Measurements from ENCODE around the gene UBE2E2. TPM values are rescaled to one million over a fixed set of nuclear protein-coding genes. Genes with fewer than 3 reads are reported as not detected.
"Not testable (repeated sequence)": the region's sequence is repeated elsewhere in the genome, so short reads cannot be mapped to it uniquely, and the experiment has no call there.

Gene UBE2E2
- total RNA-seq, 4 donors from 2014 or later, result 7.9 to 44.7 (median 26.6) TPM

DNA sequence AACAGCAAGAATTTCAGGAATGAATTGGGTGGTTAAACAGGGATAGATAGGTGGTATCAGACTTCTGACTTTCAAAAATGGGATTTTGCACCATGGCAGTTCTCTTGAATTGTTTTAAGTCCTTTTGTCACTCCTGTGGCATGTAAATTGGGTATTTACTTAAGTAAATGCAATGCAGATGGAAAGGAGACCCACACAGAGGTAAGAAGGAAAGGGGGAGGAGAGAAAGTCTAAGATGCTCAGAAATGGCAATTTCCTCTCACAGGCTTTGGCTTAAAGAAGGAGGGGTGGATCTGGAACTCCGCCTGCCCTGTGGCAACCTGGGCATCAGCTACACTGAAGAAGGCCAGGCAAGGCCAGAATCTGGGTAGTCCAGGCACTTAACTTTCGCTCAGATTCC lies 405.5 kb downstream of the UBE2E2 start:
- no peak for TF ChIP-seq POLR2A (IDR thresholded peaks at IDR 0.05)
- TF ChIP-seq, protein P1, sequence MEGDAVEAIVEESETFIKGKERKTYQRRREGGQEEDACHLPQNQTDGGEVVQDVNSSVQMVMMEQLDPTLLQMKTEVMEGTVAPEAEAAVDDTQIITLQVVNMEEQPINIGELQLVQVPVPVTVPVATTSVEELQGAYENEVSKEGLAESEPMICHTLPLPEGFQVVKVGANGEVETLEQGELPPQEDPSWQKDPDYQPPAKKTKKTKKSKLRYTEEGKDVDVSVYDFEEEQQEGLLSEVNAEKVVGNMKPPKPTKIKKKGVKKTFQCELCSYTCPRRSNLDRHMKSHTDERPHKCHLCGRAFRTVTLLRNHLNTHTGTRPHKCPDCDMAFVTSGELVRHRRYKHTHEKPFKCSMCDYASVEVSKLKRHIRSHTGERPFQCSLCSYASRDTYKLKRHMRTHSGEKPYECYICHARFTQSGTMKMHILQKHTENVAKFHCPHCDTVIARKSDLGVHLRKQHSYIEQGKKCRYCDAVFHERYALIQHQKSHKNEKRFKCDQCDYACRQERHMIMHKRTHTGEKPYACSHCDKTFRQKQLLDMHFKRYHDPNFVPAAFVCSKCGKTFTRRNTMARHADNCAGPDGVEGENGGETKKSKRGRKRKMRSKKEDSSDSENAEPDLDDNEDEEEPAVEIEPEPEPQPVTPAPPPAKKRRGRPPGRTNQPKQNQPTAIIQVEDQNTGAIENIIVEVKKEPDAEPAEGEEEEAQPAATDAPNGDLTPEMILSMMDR (IDR thresholded peaks at IDR 0.05 in 4 of 5, conservative IDR thresholded peaks at IDR 0.05 in 1 of 5), result no peak
- no peaks in the 10 kb centered on the region for H3K9me3 ChIP-seq
- no peaks in the 10 kb centered on the region for H3K36me3 ChIP-seq
- intact Hi-C loops (cut with DNase I; ENCODE audit: low total_unique reads) (no loop called here), in situ Hi-C loops (cut with MboI; ENCODE audit: low sequenced_read_pairs in 4 of 4) (no loop called here)
- peaks cover 3 to 14% of the 10 kb centered on the region in 2 donors for H3K4me1 ChIP-seq
- H3K27ac ChIP-seq, result no peak overlapping the region
- no peaks in the 10 kb centered on the region for H3K27me3 ChIP-seq
- H3K4me3 ChIP-seq, result no peak overlapping the region
- ATAC-seq (no peak), DNase-seq (no peak)

DNA sequence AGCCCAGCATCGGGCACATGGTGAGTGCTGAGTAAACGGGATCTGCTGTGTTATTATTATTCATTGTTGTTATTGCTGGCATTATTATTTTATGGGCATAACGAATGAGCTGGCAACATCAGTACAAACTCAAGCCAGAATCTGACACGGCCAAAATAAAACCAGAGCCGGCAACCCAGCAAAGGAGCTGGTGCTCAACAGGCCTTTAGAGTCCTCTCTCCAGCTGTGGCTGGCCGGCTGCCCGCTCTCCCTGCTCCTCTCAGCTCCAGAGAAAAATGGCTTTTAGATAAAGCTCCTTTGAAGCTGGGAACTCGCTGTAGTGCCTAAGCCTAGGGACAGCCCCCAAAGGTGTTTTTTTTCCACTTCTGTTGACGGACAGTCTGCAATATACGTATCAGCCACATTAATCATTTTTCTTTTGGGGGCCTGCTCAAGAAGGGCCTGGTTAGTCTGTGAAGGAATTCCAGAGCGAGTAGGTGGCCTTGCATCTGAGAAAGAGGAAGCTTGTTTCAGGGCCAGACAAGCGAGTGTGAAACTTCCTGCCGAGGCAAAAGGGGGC lies 408.7 kb downstream of the UBE2E2 start:
- TF ChIP-seq, protein P1 (IDR thresholded peaks at IDR 0.05 in 4 of 5, conservative IDR thresholded peaks at IDR 0.05 in 1 of 5), result no peak
- no peak for TF ChIP-seq POLR2A (IDR thresholded peaks at IDR 0.05)
- Histone ChIP-seq H3K36me3 (no peaks in the 10 kb centered on the region), H3K9me3 (no peaks in the 10 kb centered on the region), H3K4me1 (peaks cover 3 to 14% of the 10 kb centered on the region in 2 donors), H3K4me3 (peak overlapping the region in 3 of 4 donors; percentile 0 to 45 (median 34)), H3K27ac (peak overlapping the region; percentile 20 to 68 (median 50)), H3K27me3 (no peaks in the 10 kb centered on the region)
- intact Hi-C loops (cut with DNase I; ENCODE audit: low total_unique reads) (no loop called here), in situ Hi-C loops (cut with MboI; ENCODE audit: low sequenced_read_pairs in 4 of 4) (no loop called here)
- peak in 1 of 2 donors; percentile 33 for DNase-seq
- peak; percentile 37 for ATAC-seq

DNA sequence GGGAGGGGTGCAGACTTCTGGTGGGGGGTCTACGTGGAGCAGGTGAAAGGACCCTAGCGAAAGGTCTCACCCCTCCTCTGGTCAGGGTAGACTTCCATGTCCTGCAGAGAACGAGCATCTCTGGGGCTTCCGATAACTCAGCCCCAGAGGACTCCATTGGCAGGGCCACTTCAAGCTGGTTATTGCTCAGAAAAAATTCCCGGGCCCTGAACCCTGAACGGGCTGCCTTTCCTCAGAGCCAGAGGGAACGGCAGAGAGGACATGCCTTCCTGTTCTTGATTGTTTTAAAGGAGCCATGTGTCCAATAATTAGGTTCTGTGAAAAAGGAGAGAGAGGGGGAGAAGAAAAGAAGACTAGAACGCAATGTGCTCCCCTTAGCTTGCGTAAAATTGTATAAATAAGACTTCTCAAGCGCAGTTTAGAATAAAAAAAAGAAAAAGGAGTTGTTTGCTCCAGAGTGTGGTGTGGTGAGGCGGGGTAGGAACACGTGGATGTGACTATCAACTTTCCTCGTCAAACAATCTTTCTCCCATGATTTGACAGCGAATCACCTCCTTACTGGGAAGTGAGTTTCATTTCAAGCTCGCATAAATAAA lies 409.3 kb downstream of the UBE2E2 start:
- intact Hi-C loops (cut with DNase I; ENCODE audit: low total_unique reads), result no loop called here
- no peaks in the 10 kb centered on the region for H3K27me3 ChIP-seq
- H3K36me3 ChIP-seq, result no peaks in the 10 kb centered on the region
- H3K9me3 ChIP-seq, result no peaks in the 10 kb centered on the region
- H3K4me3 ChIP-seq, result peak overlapping the region in 3 of 4 donors; percentile 0 to 45 (median 34)
- DNase-seq (no peak), ATAC-seq (peak; percentile 34 to 40)
- H3K4me1 ChIP-seq, result peaks cover 3 to 14% of the 10 kb centered on the region in 2 donors
- TF ChIP-seq, protein P1 (IDR thresholded peaks at IDR 0.05 in 4 of 5, conservative IDR thresholded peaks at IDR 0.05 in 1 of 5), result no peak
- TF ChIP-seq POLR2A (IDR thresholded peaks at IDR 0.05), result no peak
- in situ Hi-C loops (cut with MboI; ENCODE audit: low sequenced_read_pairs in 4 of 4), result no loop called here
- H3K27ac ChIP-seq, result peak overlapping the region; percentile 20 to 68 (median 50)

DNA sequence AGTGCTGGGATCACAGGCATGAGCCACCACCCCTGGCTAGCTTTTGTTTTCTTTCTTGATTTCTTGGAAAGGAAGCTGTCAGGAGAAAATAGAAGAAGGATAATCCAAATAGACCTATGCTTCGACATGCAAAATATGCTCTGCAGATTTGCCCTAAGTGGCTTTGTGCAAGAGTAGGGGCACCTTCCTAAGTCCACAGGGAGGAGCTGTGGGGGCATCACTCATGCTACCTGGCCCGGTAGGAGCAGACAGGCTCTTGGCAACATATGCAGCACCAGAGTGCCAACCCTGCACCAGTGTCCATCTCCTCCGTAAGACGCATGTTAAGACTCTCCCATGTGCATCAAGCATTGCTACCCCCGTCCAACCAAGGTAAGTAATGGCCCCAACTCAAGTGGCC lies 411.9 kb downstream of the UBE2E2 start:
- Histone ChIP-seq H3K27ac (no peak overlapping the region), H3K9me3 (no peaks in the 10 kb centered on the region), H3K4me3 (no peak overlapping the region), H3K27me3 (no peaks in the 10 kb centered on the region), H3K4me1 (peaks cover 3 to 14% of the 10 kb centered on the region in 2 donors), H3K36me3 (no peaks in the 10 kb centered on the region)
- TF ChIP-seq, protein P1 (IDR thresholded peaks at IDR 0.05 in 4 of 5, conservative IDR thresholded peaks at IDR 0.05 in 1 of 5), result no peak
- no peak for TF ChIP-seq POLR2A (IDR thresholded peaks at IDR 0.05)
- ATAC-seq (no peak), DNase-seq (no peak)
- intact Hi-C loops (cut with DNase I; ENCODE audit: low total_unique reads) (no loop called here), in situ Hi-C loops (cut with MboI; ENCODE audit: low sequenced_read_pairs in 4 of 4) (no loop called here)

DNA sequence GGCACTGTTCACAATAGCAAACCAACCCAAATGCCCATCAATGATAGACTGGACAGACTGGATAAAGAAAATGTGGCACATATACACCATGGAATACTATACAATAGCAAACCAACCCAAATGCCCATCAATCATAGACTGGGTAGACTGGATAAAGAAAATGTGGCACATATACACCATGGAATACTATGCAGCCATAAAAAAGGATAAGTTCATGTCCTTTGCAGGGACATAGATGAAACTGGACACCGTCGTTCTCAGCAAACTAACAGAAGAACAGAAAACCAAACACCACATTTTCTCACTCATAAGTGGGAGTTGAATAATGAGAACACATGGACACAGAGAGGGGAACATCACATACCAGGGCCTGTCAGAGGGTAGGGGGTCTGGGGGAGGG lies 415.3 kb downstream of the UBE2E2 start:
- H3K9me3 ChIP-seq; H3K36me3 ChIP-seq; ATAC-seq; H3K4me1 ChIP-seq; intact Hi-C loops (cut with DNase I; ENCODE audit: low total_unique reads); H3K27me3 ChIP-seq; in situ Hi-C loops (cut with MboI; ENCODE audit: low sequenced_read_pairs in 4 of 4); H3K4me3 ChIP-seq; H3K27ac ChIP-seq; DNase-seq: not testable (repeated sequence)

Data from gastrocnemius medialis (tissue), 4 donors.